ENCODE measurements around the gene ATP6V0C. TPM values are rescaled to one million over a fixed set of nuclear protein-coding genes. Genes with fewer than 3 reads are reported as not detected.

ATP6V0C gene
- total and polyA plus RNA-seq, 2 experiments from 2014 or later, result 81.4 to 375 TPM

DNA sequence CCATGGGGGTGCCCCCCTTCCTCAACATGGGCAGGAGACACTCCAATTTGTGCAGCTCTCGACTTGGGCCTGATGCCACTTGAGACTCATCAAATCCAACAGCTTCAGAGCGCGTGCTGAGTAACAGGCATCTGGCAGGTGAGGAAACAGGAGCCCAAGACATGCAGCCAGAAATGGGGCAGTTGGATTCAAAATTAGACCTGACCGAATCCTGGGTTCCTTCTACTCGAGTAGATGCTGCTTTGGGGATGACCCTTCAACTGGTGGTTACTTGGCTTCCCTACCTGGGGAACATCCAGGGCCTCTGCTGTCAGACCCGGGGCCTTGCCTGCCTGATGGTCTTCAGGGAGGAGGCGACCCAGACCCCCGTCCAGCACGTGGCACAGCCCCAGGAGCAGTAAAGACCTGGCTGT, 43.1 kb upstream of the ATP6V0C start:
- H3K4me3 ChIP-seq, result no peak overlapping the region
- H3K36me3 ChIP-seq (replicated peaks; ENCODE audit: insufficient read depth, low read depth), result no peaks in the 10 kb centered on the region
- peak overlapping the region; percentile 93 for H3K27ac ChIP-seq
- no peaks in the 10 kb centered on the region for H3K9me2 ChIP-seq (replicated peaks; ENCODE audit: insufficient read depth)
- no peak for DNase-seq (ENCODE audit: low spot score)
- no peak for TF ChIP-seq EZH2phosphoT487 (IDR thresholded peaks at IDR 0.05; ENCODE audit: low read depth, severe bottlenecking, unreplicated experiment)
- WGBS (ENCODE audit: low lambda C conversion rate, missing lambda C conversion rate), result 37% methylated on average over 8 of the region's 9 CpGs
- no peak overlapping the region for H2AFZ ChIP-seq
- H3K9me3 ChIP-seq (ENCODE audit: low read depth), result no peaks in the 10 kb centered on the region
- peaks cover 58% of the 10 kb centered on the region for H3K4me1 ChIP-seq (ENCODE audit: insufficient read depth)
- H3K4me2 ChIP-seq, result peak overlapping the region; percentile 98
- peaks cover 9% of the 10 kb centered on the region for H3K79me2 ChIP-seq
- H3K27me3 ChIP-seq, result peaks cover 8% of the 10 kb centered on the region
- H4K20me1 ChIP-seq (ENCODE audit: insufficient read depth, poor library complexity, severe bottlenecking), result no peaks in the 10 kb centered on the region

DNA sequence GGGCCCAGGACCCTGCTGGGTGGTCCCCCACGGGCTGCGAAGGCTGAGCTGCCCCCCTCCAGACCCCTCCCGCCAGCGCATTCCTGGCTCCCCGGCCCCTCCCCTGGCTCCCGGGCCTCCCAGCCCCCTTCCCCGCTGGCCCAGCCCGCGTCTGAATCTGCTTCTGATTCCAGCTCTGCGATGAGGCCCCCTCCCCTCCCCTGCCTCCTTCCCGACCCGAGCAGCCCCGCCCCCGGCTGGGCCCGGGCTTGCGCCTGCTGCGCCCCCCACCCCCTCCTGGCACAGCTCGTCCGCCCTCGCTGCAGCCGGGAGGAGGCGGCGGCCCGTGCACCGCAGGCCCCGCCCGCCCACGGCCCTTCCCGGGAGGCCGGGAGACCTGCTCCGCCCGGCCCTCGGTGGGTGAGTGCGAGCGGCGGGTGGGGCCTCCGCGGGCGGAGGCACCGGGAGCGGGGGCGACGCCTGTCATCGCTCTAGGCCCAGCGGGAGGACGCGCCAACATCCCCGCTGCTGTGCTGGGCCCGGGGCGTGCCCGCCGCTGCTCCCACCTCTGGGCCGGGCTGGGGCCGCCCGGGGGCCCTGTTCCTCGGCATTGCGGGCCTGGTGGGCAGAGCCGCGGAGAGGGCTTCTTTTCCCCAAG, 42.6 kb upstream of the ATP6V0C start, which contains the start of gene NTN3:
TSS of gene NTN3 (plus strand) at position 282 of the 637 bp plus-strand sequence. CDS start 405 bp downstream, outside the sequence.
- peak within 1 kb of the TSS; percentile 55 for H3K4me3 ChIP-seq
- peaks cover 63% of the 10 kb centered on the region for H3K4me1 ChIP-seq (ENCODE audit: insufficient read depth)
- TF ChIP-seq EZH2phosphoT487 (IDR thresholded peaks at IDR 0.05; ENCODE audit: low read depth, severe bottlenecking, unreplicated experiment) (no peak), EZH2 (IDR thresholded peaks at IDR 0.05; ENCODE audit: borderline replicate concordance) (no peak)
- TF ChIP-seq, protein P1, sequence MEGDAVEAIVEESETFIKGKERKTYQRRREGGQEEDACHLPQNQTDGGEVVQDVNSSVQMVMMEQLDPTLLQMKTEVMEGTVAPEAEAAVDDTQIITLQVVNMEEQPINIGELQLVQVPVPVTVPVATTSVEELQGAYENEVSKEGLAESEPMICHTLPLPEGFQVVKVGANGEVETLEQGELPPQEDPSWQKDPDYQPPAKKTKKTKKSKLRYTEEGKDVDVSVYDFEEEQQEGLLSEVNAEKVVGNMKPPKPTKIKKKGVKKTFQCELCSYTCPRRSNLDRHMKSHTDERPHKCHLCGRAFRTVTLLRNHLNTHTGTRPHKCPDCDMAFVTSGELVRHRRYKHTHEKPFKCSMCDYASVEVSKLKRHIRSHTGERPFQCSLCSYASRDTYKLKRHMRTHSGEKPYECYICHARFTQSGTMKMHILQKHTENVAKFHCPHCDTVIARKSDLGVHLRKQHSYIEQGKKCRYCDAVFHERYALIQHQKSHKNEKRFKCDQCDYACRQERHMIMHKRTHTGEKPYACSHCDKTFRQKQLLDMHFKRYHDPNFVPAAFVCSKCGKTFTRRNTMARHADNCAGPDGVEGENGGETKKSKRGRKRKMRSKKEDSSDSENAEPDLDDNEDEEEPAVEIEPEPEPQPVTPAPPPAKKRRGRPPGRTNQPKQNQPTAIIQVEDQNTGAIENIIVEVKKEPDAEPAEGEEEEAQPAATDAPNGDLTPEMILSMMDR (IDR thresholded peaks at IDR 0.05; ENCODE audit: poor library complexity), result no peak

DNA sequence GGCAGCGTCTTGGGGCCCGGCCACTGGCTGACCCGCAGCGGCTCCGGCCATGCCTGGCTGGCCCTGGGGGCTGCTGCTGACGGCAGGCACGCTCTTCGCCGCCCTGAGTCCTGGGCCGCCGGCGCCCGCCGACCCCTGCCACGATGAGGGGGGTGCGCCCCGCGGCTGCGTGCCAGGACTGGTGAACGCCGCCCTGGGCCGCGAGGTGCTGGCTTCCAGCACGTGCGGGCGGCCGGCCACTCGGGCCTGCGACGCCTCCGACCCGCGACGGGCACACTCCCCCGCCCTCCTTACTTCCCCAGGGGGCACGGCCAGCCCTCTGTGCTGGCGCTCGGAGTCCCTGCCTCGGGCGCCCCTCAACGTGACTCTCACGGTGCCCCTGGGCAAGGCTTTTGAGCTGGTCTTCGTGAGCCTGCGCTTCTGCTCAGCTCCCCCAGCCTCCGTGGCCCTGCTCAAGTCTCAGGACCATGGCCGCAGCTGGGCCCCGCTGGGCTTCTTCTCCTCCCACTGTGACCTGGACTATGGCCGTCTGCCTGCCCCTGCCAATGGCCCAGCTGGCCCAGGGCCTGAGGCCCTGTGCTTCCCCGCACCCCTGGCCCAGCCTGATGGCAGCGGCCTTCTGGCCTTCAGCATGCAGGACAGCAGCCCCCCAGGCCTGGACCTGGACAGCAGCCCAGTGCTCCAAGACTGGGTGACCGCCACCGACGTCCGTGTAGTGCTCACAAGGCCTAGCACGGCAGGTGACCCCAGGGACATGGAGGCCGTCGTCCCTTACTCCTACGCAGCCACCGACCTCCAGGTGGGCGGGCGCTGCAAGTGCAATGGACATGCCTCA, 41.9 kb upstream of the ATP6V0C start:
- H3K27ac ChIP-seq, result peak overlapping the region; percentile 93
- H3K4me1 ChIP-seq (ENCODE audit: insufficient read depth), result peaks cover 71% of the 10 kb centered on the region
- H2AFZ ChIP-seq, result no peak overlapping the region
- H3K4me3 ChIP-seq, result peak overlapping the region; percentile 55
- WGBS (ENCODE audit: low lambda C conversion rate, missing lambda C conversion rate), result 48% methylated on average over 54 of the region's 61 CpGs
- peak overlapping the region; percentile 98 for H3K4me2 ChIP-seq
- H3K9me2 ChIP-seq (replicated peaks; ENCODE audit: insufficient read depth), result no peaks in the 10 kb centered on the region
- no peak for DNase-seq (ENCODE audit: low spot score)
- H3K27me3 ChIP-seq, result peaks cover 8% of the 10 kb centered on the region
- no peaks in the 10 kb centered on the region for H3K9me3 ChIP-seq (ENCODE audit: low read depth)
- peaks cover 12% of the 10 kb centered on the region for H4K20me1 ChIP-seq (ENCODE audit: insufficient read depth, poor library complexity, severe bottlenecking)
- H3K79me2 ChIP-seq, result peaks cover 21% of the 10 kb centered on the region
- H3K36me3 ChIP-seq (replicated peaks; ENCODE audit: insufficient read depth, low read depth), result no peaks in the 10 kb centered on the region
- TF ChIP-seq, protein P1 (IDR thresholded peaks at IDR 0.05; ENCODE audit: poor library complexity), result no peak
- no peak for TF ChIP-seq EZH2phosphoT487 (IDR thresholded peaks at IDR 0.05; ENCODE audit: low read depth, severe bottlenecking, unreplicated experiment)
- TF ChIP-seq EZH2 (IDR thresholded peaks at IDR 0.05; ENCODE audit: borderline replicate concordance), result no peak

More for the DNA sequence above, 42.6 kb upstream of the ATP6V0C start, which contains the start of gene NTN3:
- under 1% methylated on average over 29 of the region's 59 CpGs for WGBS (ENCODE audit: low lambda C conversion rate, missing lambda C conversion rate)
- Histone ChIP-seq H4K20me1 (ENCODE audit: insufficient read depth, poor library complexity, severe bottlenecking) (peaks cover 5% of the 10 kb centered on the region), H3K27me3 (peaks cover 8% of the 10 kb centered on the region), H3K79me2 (peaks cover 14% of the 10 kb centered on the region), H3K4me2 (peak within 1 kb of the TSS; percentile 98), H3K27ac (peak within 1 kb of the TSS; percentile 93), H3K36me3 (replicated peaks; ENCODE audit: insufficient read depth, low read depth) (no peaks in the 10 kb centered on the region), H3K9me2 (replicated peaks; ENCODE audit: insufficient read depth) (no peaks in the 10 kb centered on the region), H2AFZ (peak within 1 kb of the TSS; percentile 63), H3K9me3 (ENCODE audit: low read depth) (no peaks in the 10 kb centered on the region)
- DNase-seq (ENCODE audit: low spot score), result peak; percentile 84

DNA sequence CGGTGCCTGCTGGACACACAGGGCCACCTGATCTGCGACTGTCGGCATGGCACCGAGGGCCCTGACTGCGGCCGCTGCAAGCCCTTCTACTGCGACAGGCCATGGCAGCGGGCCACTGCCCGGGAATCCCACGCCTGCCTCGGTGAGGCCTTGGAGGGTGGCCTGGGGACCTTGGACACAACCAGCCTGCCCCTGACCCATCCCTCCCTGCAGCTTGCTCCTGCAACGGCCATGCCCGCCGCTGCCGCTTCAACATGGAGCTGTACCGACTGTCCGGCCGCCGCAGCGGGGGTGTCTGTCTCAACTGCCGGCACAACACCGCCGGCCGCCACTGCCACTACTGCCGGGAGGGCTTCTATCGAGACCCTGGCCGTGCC, 41.3 kb upstream of the ATP6V0C start:
- no peak for DNase-seq (ENCODE audit: low spot score)
- Histone ChIP-seq H3K36me3 (replicated peaks; ENCODE audit: insufficient read depth, low read depth) (no peaks in the 10 kb centered on the region), H3K79me2 (peaks cover 26% of the 10 kb centered on the region), H3K9me2 (replicated peaks; ENCODE audit: insufficient read depth) (no peaks in the 10 kb centered on the region), H3K27ac (no peak overlapping the region), H2AFZ (no peak overlapping the region), H3K4me1 (ENCODE audit: insufficient read depth) (peaks cover 73% of the 10 kb centered on the region), H3K9me3 (ENCODE audit: low read depth) (no peaks in the 10 kb centered on the region), H3K27me3 (peaks cover 8% of the 10 kb centered on the region), H3K4me3 (no peak overlapping the region), H3K4me2 (peak overlapping the region; percentile 98), H4K20me1 (ENCODE audit: insufficient read depth, poor library complexity, severe bottlenecking) (peaks cover 17% of the 10 kb centered on the region)
- TF ChIP-seq EZH2 (IDR thresholded peaks at IDR 0.05; ENCODE audit: borderline replicate concordance) (no peak), EZH2phosphoT487 (IDR thresholded peaks at IDR 0.05; ENCODE audit: low read depth, severe bottlenecking, unreplicated experiment) (no peak)
- WGBS (ENCODE audit: low lambda C conversion rate, missing lambda C conversion rate), result 98% methylated on average over 26 of the region's 27 CpGs
